ENCODE measurements around the gene PTPRK. TPM values are rescaled to one million over a fixed set of nuclear protein-coding genes. Genes with fewer than 3 reads are reported as not detected.

Gene PTPRK
- total and polyA plus RNA-seq, 2 donors (not counting 1 experiment from before 2014, with no cell fraction given): 16.2 to 18.7 TPM

DNA sequence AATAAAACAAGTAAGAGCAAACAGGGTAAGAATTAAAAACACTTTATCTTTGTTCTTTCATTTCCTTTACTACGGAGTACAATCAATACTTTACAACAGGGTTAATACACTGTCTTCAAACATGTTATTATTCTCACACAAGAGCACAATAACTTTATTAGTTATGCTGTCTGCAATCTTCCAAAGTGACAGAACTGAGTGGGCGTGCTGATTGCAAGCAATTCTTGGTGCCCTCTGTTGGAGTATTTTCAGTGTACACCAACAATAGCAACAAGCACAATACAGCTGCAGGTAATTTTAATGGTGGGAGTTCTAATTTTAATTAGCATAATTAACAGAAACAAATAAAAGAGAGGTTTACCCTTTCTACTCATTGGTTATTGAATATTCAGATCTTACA lies 33.9 kb upstream of the PTPRK start:
- TF ChIP-seq EZH2 (IDR thresholded peaks at IDR 0.05; ENCODE audit: borderline replicate concordance, insufficient read depth, low read depth, low read length, poor library complexity, severe bottlenecking): no peak
- TF ChIP-seq, protein P1, sequence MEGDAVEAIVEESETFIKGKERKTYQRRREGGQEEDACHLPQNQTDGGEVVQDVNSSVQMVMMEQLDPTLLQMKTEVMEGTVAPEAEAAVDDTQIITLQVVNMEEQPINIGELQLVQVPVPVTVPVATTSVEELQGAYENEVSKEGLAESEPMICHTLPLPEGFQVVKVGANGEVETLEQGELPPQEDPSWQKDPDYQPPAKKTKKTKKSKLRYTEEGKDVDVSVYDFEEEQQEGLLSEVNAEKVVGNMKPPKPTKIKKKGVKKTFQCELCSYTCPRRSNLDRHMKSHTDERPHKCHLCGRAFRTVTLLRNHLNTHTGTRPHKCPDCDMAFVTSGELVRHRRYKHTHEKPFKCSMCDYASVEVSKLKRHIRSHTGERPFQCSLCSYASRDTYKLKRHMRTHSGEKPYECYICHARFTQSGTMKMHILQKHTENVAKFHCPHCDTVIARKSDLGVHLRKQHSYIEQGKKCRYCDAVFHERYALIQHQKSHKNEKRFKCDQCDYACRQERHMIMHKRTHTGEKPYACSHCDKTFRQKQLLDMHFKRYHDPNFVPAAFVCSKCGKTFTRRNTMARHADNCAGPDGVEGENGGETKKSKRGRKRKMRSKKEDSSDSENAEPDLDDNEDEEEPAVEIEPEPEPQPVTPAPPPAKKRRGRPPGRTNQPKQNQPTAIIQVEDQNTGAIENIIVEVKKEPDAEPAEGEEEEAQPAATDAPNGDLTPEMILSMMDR (IDR thresholded peaks at IDR 0.05): no peak
- no peaks in the 10 kb centered on the region for H3K9me3 ChIP-seq (ENCODE audit: control extremely low read depth in 1 of 3, control insufficient read depth in 2 of 3, insufficient read depth in 1 of 3, low read length in 2 of 3)
- H3K4me1 Mint-ChIP-seq: no peaks in the 10 kb centered on the region
- no peak overlapping the region for H3K27ac Mint-ChIP-seq
- no peak overlapping the region for H3K9ac ChIP-seq (ENCODE audit: low read length)
- no peaks in the 10 kb centered on the region for H3K79me2 ChIP-seq (ENCODE audit: control insufficient read depth, insufficient read depth, low read length)
- no peaks in the 10 kb centered on the region for H4K20me1 ChIP-seq (ENCODE audit: control insufficient read depth, insufficient read depth, low read length, poor library complexity, severe bottlenecking)
- POLR2A ChIA-PET: no interaction called here
- ATAC-seq (ENCODE audit: low read depth) (no peak), DNase-seq (no peak)
- H3K4me2 ChIP-seq (replicated peaks; ENCODE audit: low read depth, low read length, poor library complexity, severe bottlenecking): no peak overlapping the region
- H3K27ac ChIP-seq (ENCODE audit: low read length in 2 of 2): no peak overlapping the region
- H3K27me3 Mint-ChIP-seq: no peaks in the 10 kb centered on the region
- intact Hi-C loops (cut with micrococcal nuclease): no loop called here
- no peak overlapping the region for H3K4me3 ChIP-seq (ENCODE audit: control extremely low read depth in 1 of 5, extremely low read depth in 1 of 5, insufficient read depth in 1 of 5, low read depth in 2 of 5, low read length in 4 of 5)
- no peaks in the 10 kb centered on the region for H3K4me1 ChIP-seq (ENCODE audit: control insufficient read depth in 2 of 2, insufficient read depth in 2 of 2, low read length in 2 of 2)
- no CpG with 5 or more reads among the region's 2 CpGs for WGBS (ENCODE audit: insufficient coverage)
- H3K36me3 ChIP-seq (replicated peaks in 1 of 2; ENCODE audit: control extremely low read depth in 1 of 2, control insufficient read depth in 1 of 2, extremely low read depth in 1 of 2, insufficient read depth in 2 of 2, low read length in 1 of 2): no peaks in the 10 kb centered on the region
- CTCF ChIA-PET: no interaction called here
- no peak overlapping the region for H2AFZ ChIP-seq (ENCODE audit: insufficient read depth, low read depth, low read length, poor library complexity, severe bottlenecking)
- H3K9me3 Mint-ChIP-seq (ENCODE audit: insufficient read depth): no peaks in the 10 kb centered on the region
- no peak overlapping the region for H3K4me3 Mint-ChIP-seq
- H3K27me3 ChIP-seq (replicated peaks in 1 of 4; ENCODE audit: control extremely low read depth in 1 of 4, control insufficient read depth in 3 of 4, insufficient read depth in 4 of 4, low read length in 3 of 4): no peaks in the 10 kb centered on the region

DNA sequence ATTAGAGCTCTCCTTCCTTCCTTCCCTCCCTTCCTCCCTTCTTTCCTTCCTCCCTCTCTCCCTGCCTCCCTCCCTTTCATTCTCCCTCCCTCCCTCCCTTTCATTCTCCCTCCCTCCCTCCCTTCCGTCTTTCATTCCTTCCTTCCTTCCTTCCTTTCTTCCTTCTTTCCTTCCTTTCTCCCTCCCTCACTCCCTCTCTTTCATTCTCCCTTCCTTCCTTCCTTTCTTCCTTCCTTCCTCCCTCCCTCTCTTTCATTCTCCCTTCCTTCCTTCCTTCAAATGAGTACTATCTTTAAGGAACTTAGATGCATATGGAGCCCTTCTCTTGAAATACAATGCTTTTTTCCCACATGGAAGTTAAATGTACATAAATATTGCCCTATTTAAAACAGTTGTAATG lies 20.9 kb upstream of the PTPRK start:
- no peak overlapping the region for H2AFZ ChIP-seq (ENCODE audit: insufficient read depth, low read depth, low read length, poor library complexity, severe bottlenecking)
- no peaks in the 10 kb centered on the region for H3K9me3 Mint-ChIP-seq (ENCODE audit: insufficient read depth)
- CTCF ChIA-PET: no interaction called here
- H3K9ac ChIP-seq (ENCODE audit: low read length): no peak overlapping the region
- no peaks in the 10 kb centered on the region for H4K20me1 ChIP-seq (ENCODE audit: control insufficient read depth, insufficient read depth, low read length, poor library complexity, severe bottlenecking)
- ATAC-seq (ENCODE audit: low read depth) (no peak), DNase-seq (no peak)
- H3K79me2 ChIP-seq (ENCODE audit: control insufficient read depth, insufficient read depth, low read length): no peaks in the 10 kb centered on the region
- H3K27me3 Mint-ChIP-seq: no peaks in the 10 kb centered on the region
- no peaks in the 10 kb centered on the region for H3K4me1 ChIP-seq (ENCODE audit: control insufficient read depth in 2 of 2, insufficient read depth in 2 of 2, low read length in 2 of 2)
- H3K27me3 ChIP-seq (replicated peaks in 1 of 4; ENCODE audit: control extremely low read depth in 1 of 4, control insufficient read depth in 3 of 4, insufficient read depth in 4 of 4, low read length in 3 of 4): no peaks in the 10 kb centered on the region
- POLR2A ChIA-PET: no interaction called here
- WGBS (ENCODE audit: insufficient coverage): 78% methylated on average over 1 of the region's 1 CpG
- no peak overlapping the region for H3K27ac Mint-ChIP-seq
- H3K9me3 ChIP-seq (ENCODE audit: control extremely low read depth in 1 of 3, control insufficient read depth in 2 of 3, insufficient read depth in 1 of 3, low read length in 2 of 3): no peaks in the 10 kb centered on the region
- no peaks in the 10 kb centered on the region for H3K36me3 ChIP-seq (replicated peaks in 1 of 2; ENCODE audit: control extremely low read depth in 1 of 2, control insufficient read depth in 1 of 2, extremely low read depth in 1 of 2, insufficient read depth in 2 of 2, low read length in 1 of 2)
- no peak overlapping the region for H3K4me3 Mint-ChIP-seq
- H3K4me3 ChIP-seq (ENCODE audit: control extremely low read depth in 1 of 5, extremely low read depth in 1 of 5, insufficient read depth in 1 of 5, low read depth in 2 of 5, low read length in 4 of 5): no peak overlapping the region
- H3K4me2 ChIP-seq (replicated peaks; ENCODE audit: low read depth, low read length, poor library complexity, severe bottlenecking): no peak overlapping the region
- H3K4me1 Mint-ChIP-seq: no peaks in the 10 kb centered on the region
- intact Hi-C loops (cut with micrococcal nuclease): no loop called here
- TF ChIP-seq, protein P1 (IDR thresholded peaks at IDR 0.05): no peak
- no peak for TF ChIP-seq EZH2 (IDR thresholded peaks at IDR 0.05; ENCODE audit: borderline replicate concordance, insufficient read depth, low read depth, low read length, poor library complexity, severe bottlenecking)
- no peak overlapping the region for H3K27ac ChIP-seq (ENCODE audit: low read length in 2 of 2)
